ENCODE measurements around the gene ZNF639. TPM values are rescaled to one million over a fixed set of nuclear protein-coding genes. Genes with fewer than 3 reads are reported as not detected.
A peak's percentile ranks its signal among the peaks of the same experiment; 100 is the strongest.

Gene ZNF639
- total and polyA plus RNA-seq, 9 of the 15 experiments (the other 6 are each of a cell fraction or from before 2014, with no cell fraction given) = 17.6 to 88.1 (median 53.7) TPM

- no TSS peak for BruUV-seq (replicated peaks)
- ChIA-PET CTCF (ENCODE audit: low intra/inter-chr PET ratio) (no interaction called here), POLR2A (interaction anchor here (1.1 kb wide), 1 partner anchor 12 kb away, joined by 3 read pairs; no protein-coding TSS in a partner anchor)
- ATAC-seq (no peak), DNase-seq (ENCODE audit: extremely low read depth in 1 of 4, low spot score in 3 of 4) (peak in 1 of 4 experiments; percentile 5), FAIRE-seq (no peak)
- intact Hi-C loops (cut with micrococcal nuclease) (no loop called here), in situ Hi-C loops (cut with MboI) (no loop called here)
- Histone ChIP-seq H3K9me3 (replicated peaks; ENCODE audit: control insufficient read depth, insufficient read depth, low read depth, low read length) (0 out of 2 replicates have a peak, but pooled peaks cover 2% of the 10 kb centered on the region), H3K79me2 (ENCODE audit: control insufficient read depth, insufficient read depth, low read length) (no peaks in the 10 kb centered on the region), H2AFZ (ENCODE audit: low read depth, low read length) (no peak overlapping the region), H3K27me3 (ENCODE audit: control insufficient read depth in 2 of 2, insufficient read depth in 2 of 2, low read length in 2 of 2) (no peaks in the 10 kb centered on the region), H3K4me2 (ENCODE audit: insufficient read depth, low read length) (no peak overlapping the region), H3K36me3 (ENCODE audit: control insufficient read depth, insufficient read depth, low read length) (no peaks in the 10 kb centered on the region), H4K20me1 (replicated peaks; ENCODE audit: control insufficient read depth, insufficient read depth, low read length) (no peaks in the 10 kb centered on the region), H3K9me1 (ENCODE audit: control insufficient read depth, insufficient read depth, low read length) (no peaks in the 10 kb centered on the region), H3K27ac (ENCODE audit: extremely low read depth, low read depth, low read length) (no peak overlapping the region), H3K4me3 (no peak overlapping the region), H3K9ac (ENCODE audit: insufficient read depth in 1 of 2, low read depth in 2 of 2, low read length in 2 of 2) (no peak overlapping the region), H3K4me1 (replicated peaks in 1 of 2; ENCODE audit: control insufficient read depth in 2 of 2, insufficient read depth in 2 of 2, low read length in 2 of 2) (peaks cover 2 to 22% of the 10 kb centered on the region in 2 experiments)
- WGBS (ENCODE audit: insufficient coverage, low coverage, missing lambda C conversion rate) = 87% methylated on average over 2 of the region's 2 CpGs
- TF ChIP-seq BCL6 (CRISPR knock-in tag; IDR thresholded peaks at IDR 0.05) (no peak), RNF2 (IDR thresholded peaks at IDR 0.05) (no peak), NR0B1 (IDR thresholded peaks at IDR 0.05; ENCODE audit: partially characterized antibody) (no peak), EZH2 (IDR thresholded peaks at IDR 0.05; ENCODE audit: borderline replicate concordance, low read depth, low read length) (no peak), HCFC1 (IDR thresholded peaks at IDR 0.05; ENCODE audit: low read depth, low read length) (no peak), SREBF2 (CRISPR knock-in tag; IDR thresholded peaks at IDR 0.05) (no peak), AFF1 (IDR thresholded peaks at IDR 0.05; ENCODE audit: low read depth in 1 of 2, partially characterized antibody in 2 of 2) (no peak), RAD21 (CRISPR knock-in tag; conservative IDR thresholded peaks at IDR 0.05 in 1 of 2, IDR thresholded peaks at IDR 0.05 in 1 of 2) (no peak), EP300 (IDR thresholded peaks at IDR 0.05; ENCODE audit: low read length) (no peak), TOE1 (IDR thresholded peaks at IDR 0.05; ENCODE audit: borderline replicate concordance) (no peak), TOE1 (CRISPR knock-in tag; IDR thresholded peaks at IDR 0.05; ENCODE audit: borderline replicate concordance, low read depth) (no peak)
- TF ChIP-seq, protein P1, sequence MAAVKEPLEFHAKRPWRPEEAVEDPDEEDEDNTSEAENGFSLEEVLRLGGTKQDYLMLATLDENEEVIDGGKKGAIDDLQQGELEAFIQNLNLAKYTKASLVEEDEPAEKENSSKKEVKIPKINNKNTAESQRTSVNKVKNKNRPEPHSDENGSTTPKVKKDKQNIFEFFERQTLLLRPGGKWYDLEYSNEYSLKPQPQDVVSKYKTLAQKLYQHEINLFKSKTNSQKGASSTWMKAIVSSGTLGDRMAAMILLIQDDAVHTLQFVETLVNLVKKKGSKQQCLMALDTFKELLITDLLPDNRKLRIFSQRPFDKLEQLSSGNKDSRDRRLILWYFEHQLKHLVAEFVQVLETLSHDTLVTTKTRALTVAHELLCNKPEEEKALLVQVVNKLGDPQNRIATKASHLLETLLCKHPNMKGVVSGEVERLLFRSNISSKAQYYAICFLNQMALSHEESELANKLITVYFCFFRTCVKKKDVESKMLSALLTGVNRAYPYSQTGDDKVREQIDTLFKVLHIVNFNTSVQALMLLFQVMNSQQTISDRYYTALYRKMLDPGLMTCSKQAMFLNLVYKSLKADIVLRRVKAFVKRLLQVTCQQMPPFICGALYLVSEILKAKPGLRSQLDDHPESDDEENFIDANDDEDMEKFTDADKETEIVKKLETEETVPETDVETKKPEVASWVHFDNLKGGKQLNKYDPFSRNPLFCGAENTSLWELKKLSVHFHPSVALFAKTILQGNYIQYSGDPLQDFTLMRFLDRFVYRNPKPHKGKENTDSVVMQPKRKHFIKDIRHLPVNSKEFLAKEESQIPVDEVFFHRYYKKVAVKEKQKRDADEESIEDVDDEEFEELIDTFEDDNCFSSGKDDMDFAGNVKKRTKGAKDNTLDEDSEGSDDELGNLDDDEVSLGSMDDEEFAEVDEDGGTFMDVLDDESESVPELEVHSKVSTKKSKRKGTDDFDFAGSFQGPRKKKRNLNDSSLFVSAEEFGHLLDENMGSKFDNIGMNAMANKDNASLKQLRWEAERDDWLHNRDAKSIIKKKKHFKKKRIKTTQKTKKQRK (IDR thresholded peaks at IDR 0.05; ENCODE audit: borderline replicate concordance, low read depth, low read length) = no peak
These were observed 30.4 kb upstream of the ZNF639 start for GRCh38 chr3:179292450-179292849.

Data from K562 (cell line).